Measurements from ENCODE around the gene PYGM.
A peak's percentile ranks its signal among the peaks of the same experiment; 100 is the strongest.

The PYGM gene

GRCh38 chr11:64747961-64748665 lies 11.7 kb downstream of the PYGM start:
- Histone ChIP-seq H3K4me3 (ENCODE audit: low read depth, low read length) (no peak overlapping the region), H3K27me3 (peaks cover 14% of the 10 kb centered on the region), H3K9me3 (no peaks in the 10 kb centered on the region), H3K36me3 (no peaks in the 10 kb centered on the region), H3K4me1 (no peaks in the 10 kb centered on the region; the same call in 1 of the 2 replicates)
- no peak for DNase-seq
- no peak for TF ChIP-seq CTCF (IDR thresholded peaks at IDR 0.05; ENCODE audit: low read depth, low read length)

GRCh38 chr11:64746486-64746885 lies 13.3 kb downstream of the PYGM start:
- H3K36me3 ChIP-seq, result no peaks in the 10 kb centered on the region
- no peaks in the 10 kb centered on the region; the same call in 1 of the 2 replicates for H3K4me1 ChIP-seq
- DNase-seq, result no peak
- no peak for TF ChIP-seq CTCF (IDR thresholded peaks at IDR 0.05; ENCODE audit: low read depth, low read length)
- H3K27me3 ChIP-seq, result peaks cover 27% of the 10 kb centered on the region
- H3K9me3 ChIP-seq, result no peaks in the 10 kb centered on the region
- no peak overlapping the region for H3K4me3 ChIP-seq (ENCODE audit: low read depth, low read length)

GRCh38 chr11:64745521-64746328 lies 14.0 kb downstream of the PYGM start:
- H3K4me3 ChIP-seq (ENCODE audit: low read depth, low read length), result peak overlapping the region; percentile 41
- no peaks in the 10 kb centered on the region for H3K36me3 ChIP-seq
- no peak for DNase-seq
- H3K4me1 ChIP-seq, result no peaks in the 10 kb centered on the region; the same call in 1 of the 2 replicates
- TF ChIP-seq CTCF (IDR thresholded peaks at IDR 0.05; ENCODE audit: low read depth, low read length), result no peak
- H3K9me3 ChIP-seq, result no peaks in the 10 kb centered on the region
- H3K27me3 ChIP-seq, result peaks cover 27% of the 10 kb centered on the region

- Histone ChIP-seq H3K9me3 (no peaks in the 10 kb centered on the region), H3K4me3 (ENCODE audit: low read depth, low read length) (peak overlapping the region; percentile 41), H3K27me3 (peaks cover 27% of the 10 kb centered on the region), H3K36me3 (no peaks in the 10 kb centered on the region), H3K4me1 (no peaks in the 10 kb centered on the region; the same call in 1 of the 2 replicates)
- TF ChIP-seq CTCF (IDR thresholded peaks at IDR 0.05; ENCODE audit: low read depth, low read length), result no peak
- no peak for DNase-seq
These were observed 14.6 kb downstream of the PYGM start for GRCh38 chr11:64745189-64745520.

- Histone ChIP-seq H3K4me1 (no peaks in the 10 kb centered on the region; the same call in 1 of the 2 replicates), H3K36me3 (no peaks in the 10 kb centered on the region), H3K9me3 (no peaks in the 10 kb centered on the region), H3K4me3 (ENCODE audit: low read depth, low read length) (peak overlapping the region; percentile 41), H3K27me3 (peaks cover 27% of the 10 kb centered on the region)
- TF ChIP-seq CTCF (IDR thresholded peaks at IDR 0.05; ENCODE audit: low read depth, low read length), result no peak
- no peak for DNase-seq
These were observed 15.1 kb downstream of the PYGM start for GRCh38 chr11:64744544-64745188.
